Retina (tissue), 1 donor: ENCODE data around the gene PRKACG.

ENCODE experiments used
- DNase-seq: peaks from one replicate; pipeline ENCODE4 v3.0.0-alpha.2; 2016

Gene PRKACG

GRCh38 chr9:68980341-68980914, 33.5 kb downstream of the PRKACG start:
- DNase-seq: no peak

DNA sequence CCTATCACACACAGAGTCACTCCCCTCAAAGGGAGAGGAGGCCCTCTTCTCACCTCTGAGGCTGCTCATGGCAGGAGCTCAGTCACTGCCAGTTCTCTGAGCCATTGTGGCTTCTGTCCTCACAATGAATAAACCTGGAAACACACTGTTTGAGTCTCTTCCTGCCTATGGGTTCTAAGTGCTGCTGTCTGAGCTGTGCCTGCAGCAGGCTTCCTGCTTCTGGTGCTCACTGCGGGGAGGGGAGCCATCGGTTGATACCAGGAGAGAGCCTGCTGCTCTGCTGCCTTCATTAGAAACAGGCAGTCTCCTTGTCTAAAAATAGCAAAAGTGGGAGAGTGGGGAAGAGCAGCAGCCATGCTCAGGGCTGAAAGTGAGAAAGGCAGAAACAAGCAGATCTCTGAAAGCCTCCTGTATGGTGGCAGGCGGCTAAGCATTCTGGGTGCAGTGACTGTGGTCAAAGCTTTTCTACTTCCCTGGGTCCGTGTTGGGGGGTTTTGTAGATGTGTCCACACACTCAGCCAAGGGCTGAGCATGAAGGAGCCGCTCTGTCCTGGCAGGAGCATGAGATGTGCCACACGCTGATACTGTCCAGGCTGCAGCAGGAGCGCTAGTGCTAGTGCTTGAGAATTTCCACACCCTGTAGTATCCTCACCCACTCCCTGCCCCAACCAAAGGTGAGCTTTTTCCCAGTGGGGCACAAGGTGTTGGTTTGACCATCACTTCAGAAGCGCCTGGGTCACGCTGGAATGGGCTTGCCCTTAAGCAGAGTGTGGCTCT, 34.2 kb downstream of the PRKACG start:
- DNase-seq: peak; percentile 27

- no peak for DNase-seq
Measured at GRCh38 chr9:68978501-68978900, 35.4 kb downstream of the PRKACG start.

- no peak for DNase-seq
Measured at GRCh38 chr9:68978066-68978465, 35.8 kb downstream of the PRKACG start.

GRCh38 chr9:68975365-68976043, 38.4 kb downstream of the PRKACG start:
- DNase-seq: no peak

DNA sequence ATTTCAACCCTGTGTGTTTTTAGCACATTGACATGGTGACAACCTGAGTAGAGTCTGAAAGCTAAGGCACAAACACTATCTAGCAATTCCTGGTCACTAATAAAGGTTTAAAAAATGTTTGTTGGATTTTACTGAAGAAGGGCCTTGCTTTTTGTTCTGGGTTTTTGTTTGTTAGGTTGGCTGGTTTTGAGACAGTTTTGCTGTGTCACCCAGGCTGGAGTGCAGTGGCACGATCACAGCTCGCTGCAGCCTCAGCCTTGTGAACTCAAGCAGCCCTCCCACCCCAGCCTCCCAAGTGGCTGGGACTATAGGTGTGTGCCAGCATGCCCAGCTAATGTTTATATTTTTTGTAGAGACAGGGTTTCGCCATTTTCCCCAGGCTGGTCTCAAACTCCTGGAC, 39.0 kb downstream of the PRKACG start:
- DNase-seq: no peak

DNA sequence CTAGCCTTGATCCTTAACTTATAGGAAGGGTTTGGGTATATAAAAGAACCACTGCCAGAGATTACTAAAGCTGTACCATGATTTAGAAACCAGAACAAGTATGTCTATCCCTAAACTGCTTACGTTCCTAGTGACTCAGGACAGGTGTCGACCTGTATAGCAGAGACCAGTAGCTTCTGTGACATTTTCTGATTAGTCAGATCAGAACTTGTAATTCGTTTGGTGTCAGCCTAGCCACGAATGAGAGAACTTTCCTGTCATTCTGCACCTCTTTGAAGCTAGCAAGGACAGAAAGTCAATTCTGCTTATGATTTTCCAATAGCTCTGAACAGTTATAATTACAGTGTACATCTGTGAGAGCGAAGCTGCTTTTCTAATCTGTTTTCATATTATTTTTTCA, 39.5 kb downstream of the PRKACG start:
- DNase-seq: no peak

- DNase-seq: no peak
Measured at GRCh38 chr9:68973619-68974018, 40.3 kb downstream of the PRKACG start.

GRCh38 chr9:68970151-68970550, 43.8 kb downstream of the PRKACG start:
- no peak for DNase-seq

- DNase-seq: no peak
Measured at GRCh38 chr9:68969538-68969937, 44.4 kb downstream of the PRKACG start.

DNA sequence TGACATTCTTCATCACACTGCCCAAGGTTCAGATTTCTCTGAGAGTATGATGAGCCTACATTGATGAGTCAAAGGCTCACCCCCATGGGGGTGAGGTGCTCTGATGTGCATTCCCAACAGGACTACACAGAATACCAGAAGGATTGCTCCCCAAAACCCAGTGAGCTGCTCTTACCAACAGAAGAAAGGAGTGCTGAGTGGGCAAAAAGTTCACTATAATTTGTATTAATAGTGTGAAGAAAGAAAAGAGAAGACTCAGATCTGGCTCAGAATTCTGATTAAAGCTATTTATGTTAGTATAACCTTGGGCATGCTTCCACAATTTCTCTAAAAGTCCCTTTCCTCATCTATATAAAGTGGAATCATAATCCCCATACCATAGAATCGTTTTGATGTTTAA, 46.1 kb downstream of the PRKACG start:
- DNase-seq: no peak

GRCh38 chr9:68966496-68966944, 47.4 kb downstream of the PRKACG start:
- DNase-seq: no peak

GRCh38 chr9:68964765-68965164, 49.1 kb downstream of the PRKACG start:
- no peak for DNase-seq

DNA sequence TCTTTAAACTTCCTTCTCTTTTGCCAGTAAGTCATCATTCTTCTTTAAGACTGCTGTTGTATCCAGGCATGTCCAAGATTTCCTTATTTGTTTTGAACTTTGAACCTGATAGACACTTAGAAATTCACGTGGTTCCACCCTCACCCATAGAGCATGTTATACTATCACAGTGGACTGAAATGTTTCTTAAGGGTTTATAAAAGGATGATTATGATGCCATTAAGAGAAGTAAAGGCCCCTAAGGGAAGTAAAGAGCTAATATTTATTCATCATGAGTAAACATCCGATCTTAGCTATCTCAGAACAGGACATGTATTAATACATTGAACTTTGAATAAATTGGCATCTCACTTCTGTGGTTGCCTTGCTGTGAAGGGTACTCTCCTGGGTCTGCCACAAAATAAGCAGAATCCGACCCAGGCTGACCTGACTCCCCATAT, 49.8 kb downstream of the PRKACG start:
- DNase-seq: no peak

- no peak for DNase-seq
Measured at GRCh38 chr9:68963416-68963815, 50.5 kb downstream of the PRKACG start.
